Cardiac septum (tissue), 1 donor: ENCODE results near the gene PPRC1. TPM values are rescaled to one million over a fixed set of nuclear protein-coding genes. Genes with fewer than 3 reads are reported as not detected.
"Not testable (repeated sequence)": the region's sequence is repeated elsewhere in the genome, so short reads cannot be mapped to it uniquely, and the experiment has no call there.

Experiments
- DNase-seq: peaks from one replicate; pipeline ENCODE4 v3.0.0-alpha.2; 2020; ENCODE audit warnings: low spot score
- intact Hi-C: fragments of 100-400 bp; cut with DNase I; formaldehyde crosslinking; loops from one replicate; pipeline ENCODE4 v1.14.0; 2022
- total RNA-seq: library from RNA; stranded (reverse); fragmentation: NEBNext Ultra II Directional; extraction: Animal tissue kit (Norgen Biotek cat#: 25700); gene quantifications from one replicate; pipeline ENCODE4 v1.2.1, GENCODE V29; 2021
- donor health status: DM: no; HTN: no; CAD: no.

Gene PPRC1
- total RNA-seq, 1 donor from 2014 or later = 23.8 TPM

DNA sequence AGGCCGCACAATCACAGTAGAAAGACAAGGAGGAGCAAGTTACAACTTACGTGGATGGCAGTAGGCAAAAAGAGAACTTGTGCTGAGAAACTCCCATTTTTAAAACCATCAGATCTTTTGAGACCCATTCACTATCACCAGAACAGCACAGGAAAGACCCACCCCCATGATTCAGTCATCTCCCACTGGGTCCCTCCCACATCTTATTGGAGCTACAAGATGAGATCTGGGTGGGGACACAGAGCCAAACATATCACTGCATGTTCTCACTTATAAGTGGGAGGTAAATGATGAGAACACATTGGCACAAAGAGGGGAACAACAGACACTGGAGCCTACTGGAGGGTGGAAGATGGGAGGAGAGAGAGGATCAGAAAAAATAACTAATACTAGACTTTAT is 51.8 kb downstream of the PPRC1 start:
- intact Hi-C loops = no loop called here
- no peak for DNase-seq

DNA sequence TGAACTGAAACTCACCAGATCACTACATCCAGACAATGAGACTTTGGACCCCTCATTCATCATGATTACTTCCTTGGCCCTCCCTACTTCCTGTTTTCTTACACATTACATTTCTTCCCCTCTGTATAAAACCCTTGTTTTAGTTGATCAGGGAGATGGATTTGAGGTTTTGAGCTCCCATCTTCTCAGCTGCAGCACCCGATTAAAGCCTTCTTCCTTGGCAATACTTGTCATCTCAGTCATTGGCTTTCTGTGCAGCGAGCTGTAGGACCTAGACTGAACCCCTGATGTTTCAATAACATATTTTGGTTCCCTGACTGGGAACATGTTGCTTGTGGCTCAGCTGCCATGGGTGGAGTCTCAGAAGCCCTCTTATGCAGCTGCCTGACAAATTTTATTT is 52.4 kb downstream of the PPRC1 start:
- intact Hi-C loops = no loop called here
- no peak for DNase-seq

DNA sequence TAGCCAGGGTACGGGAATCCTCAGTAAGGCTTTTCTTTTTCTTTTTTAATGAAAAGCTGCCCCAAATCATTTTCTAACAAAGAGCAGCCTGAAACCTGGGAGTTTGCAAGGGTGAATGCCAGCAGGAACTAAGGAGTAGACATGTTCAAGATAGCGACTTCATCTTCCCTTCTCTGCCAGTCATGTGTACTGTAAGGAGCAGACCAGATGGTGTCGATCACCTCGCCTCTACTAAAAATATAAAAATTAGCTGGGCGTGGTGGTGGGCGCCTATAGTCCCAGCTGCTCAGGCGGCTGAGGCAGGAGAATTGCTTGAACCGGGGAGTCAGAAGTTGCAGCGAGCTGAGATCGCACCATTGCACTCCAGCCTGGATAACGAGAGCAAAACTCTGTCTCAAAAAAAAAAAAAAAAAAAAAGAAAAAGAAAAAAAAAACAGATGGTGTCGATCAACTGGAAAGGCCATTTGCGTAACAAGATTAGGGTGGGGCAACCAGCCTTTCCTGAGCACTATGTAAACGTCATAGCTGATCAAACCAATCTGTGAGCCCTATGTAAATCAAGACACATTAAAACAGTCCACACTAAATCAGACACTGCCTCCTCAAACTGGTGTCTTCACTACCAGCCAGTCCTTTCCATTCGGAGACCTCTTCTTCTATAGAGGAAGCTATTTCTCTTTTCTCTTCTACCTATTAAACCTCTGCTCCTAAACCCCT is 53.1 kb downstream of the PPRC1 start:
- intact Hi-C loops = no loop called here

DNA sequence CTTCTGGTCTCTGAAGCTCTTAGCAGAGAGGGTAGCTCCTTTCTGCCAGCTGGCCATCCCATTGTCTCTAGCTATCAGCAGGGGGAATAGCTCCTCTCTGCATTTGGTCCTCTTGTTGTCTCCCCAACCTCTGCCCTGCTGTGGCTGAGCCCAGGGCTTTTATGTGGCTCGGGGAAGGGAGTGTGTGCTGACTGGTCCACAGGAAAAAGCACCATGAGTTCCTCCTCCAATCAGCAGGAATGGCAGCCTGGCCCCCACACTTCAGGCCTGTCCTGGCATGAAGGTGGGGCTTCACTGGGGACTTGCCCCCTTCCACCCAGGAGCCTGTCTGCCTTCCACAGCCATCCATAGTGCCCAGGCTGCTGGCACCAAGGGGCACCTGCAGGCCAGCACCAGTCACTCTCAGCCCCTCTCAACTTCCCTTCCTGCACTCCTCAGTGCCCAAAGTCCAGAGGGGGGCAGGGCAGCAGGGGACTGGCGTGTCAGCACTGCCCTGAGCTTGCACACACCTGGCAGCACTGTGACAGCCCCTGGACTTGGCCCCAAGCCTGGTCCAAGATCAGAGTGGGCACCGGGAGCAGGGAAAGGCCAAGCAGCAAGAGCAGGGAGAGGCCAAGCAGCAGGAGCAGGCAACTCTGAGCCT is 55.6 kb downstream of the PPRC1 start:
- DNase-seq = no peak
- intact Hi-C loops = no loop called here

More for the DNA sequence above, 53.1 kb downstream of the PPRC1 start:
- no peak for DNase-seq

DNA sequence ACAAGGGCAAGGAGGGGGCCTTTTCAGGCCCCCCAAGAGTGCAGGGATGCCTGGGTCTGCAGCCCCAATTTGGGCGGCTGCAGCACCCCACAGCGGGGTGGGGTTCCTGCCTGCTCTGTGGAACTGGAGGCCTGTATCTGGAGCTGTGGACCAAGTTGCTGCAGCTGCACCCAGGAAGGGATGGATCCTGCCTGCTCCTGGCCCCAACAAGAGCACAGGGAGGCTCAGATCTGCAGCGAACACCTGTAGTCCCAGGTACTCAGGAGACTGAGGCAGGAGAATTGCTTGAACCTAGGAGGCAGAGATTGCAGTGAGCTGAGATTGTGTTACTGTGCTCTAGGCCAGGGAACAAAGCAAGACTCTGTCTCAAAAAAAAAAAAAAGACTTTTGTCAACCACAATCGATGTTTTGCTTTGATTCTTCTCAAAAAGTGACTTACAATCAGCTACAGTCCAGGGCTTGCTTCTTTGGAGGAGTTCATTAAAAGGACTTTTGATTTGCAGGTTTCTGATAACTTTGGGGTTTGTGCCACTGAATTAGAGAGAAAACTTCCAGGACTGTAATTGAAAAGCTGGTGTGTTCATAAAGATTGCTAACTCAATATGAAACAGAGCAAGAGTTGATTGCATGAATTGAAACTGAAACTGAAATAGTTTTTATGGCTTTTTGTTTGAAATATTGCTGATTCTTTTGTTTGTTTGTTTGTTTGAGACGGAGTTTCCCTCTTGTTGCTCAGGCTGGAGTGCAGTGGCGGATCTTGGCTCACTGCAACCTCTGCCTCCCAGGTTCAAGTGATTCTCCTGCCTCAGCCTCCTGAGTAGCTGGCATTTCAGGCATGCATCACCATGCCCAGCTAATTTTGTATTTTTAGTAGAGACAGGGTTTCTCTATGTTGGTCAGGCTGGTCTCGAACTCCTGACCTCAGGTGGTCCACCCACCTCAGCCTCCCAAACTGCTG is 56.4 kb downstream of the PPRC1 start:
- intact Hi-C loops, DNase-seq: not testable (repeated sequence)

DNA sequence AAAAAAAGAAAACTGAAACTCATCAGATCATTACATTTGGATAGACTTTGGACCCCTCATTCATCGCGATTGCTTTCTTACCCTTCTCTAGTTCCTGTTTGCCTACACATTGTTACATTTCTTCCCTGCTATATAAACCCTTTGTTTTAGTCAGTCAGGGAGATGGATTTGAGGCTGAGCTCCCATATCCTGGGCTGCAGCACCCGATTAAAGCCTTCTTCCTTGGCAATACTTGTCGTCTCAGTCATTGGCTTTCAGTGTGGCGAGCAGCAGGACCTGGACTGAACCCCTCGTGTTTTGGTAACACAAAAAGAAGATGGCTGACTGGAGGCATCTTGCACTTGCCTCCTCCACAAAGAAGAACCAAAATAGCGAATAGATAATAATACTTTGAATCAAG is 59.1 kb downstream of the PPRC1 start:
- intact Hi-C loops = no loop called here
- no peak for DNase-seq

DNA sequence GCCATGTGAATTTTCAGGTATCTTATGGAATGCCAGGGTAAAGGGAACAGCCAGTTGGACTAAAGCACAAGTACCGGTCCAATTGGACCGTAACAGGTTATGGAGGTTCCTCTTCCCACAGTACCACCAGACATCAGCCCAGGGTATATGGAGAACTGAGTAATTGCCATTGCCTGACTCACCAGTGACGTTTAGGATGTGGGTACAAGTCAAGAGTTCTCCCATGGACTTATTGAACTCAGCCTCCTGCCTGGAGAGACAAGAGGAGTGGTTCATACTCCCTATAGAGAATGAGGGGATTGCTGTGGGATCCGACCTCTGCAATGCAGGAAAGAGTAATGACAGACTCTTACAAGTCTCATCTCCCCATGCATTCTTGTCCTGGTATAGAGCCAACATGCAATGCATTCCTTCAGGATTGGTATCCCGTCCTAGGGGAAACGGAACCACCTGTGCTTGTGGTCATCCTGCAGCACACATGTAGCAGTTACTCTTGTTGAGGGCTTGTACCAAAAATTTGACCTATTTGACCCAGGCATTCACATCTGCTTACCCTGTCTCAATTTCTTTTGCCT is 62.5 kb downstream of the PPRC1 start:
- intact Hi-C loops = no loop called here
- DNase-seq = no peak

DNA sequence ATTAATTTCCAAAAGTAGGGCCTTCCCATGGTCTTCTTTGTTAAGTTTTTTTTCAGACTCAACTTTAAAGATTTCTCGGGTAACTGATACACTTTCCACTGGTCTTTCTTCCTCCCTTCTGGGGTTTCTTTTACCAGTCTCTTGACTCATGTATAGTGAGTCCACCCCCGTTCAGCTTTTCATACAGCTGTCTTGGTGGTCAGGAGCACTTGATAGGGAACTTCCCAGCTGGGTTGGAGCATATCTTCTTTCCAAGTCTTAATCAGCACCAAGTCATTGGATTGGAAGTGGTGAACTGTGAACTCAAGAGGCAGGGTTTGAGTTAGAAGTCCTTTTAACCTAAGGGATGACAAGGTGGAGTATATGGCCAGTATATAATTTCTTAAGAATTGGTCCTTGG is 64.1 kb downstream of the PPRC1 start:
- intact Hi-C loops = no loop called here
- no peak for DNase-seq

DNA sequence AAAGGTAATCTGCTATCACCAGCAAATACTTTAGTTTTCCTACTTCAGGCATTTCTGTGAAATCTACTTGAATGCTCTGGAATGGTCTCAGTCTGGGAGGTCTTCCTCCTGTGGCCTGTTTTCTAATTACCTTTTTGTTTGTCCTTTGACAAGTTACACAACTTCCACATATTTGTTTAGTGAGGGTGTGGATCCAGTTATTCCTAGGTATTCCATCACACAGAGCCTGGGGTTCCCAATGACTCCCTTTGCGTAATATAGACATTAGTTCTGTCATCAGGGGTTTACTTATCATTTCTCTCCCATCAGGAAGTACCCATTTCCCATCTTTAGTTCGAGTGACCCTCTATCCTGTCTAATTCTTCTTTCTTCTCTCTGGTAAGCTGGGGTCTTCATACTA is 65.2 kb downstream of the PPRC1 start:
- DNase-seq = no peak
- intact Hi-C loops = no loop called here

Other genes starting within 250 kb of the PPRC1 start
- gene ARMH3, start 76.9 kb upstream of the PPRC1 start, total RNA-seq = 50.4 TPM
- 12.1 TPM for gene HPS6, start 67.7 kb upstream of the PPRC1 start, total RNA-seq
- 53.6 TPM for gene LDB1, start 12.7 kb upstream of the PPRC1 start, total RNA-seq
- gene NOLC1, start 19.3 kb downstream of the PPRC1 start, total RNA-seq = 26.2 TPM
- not detected for gene ELOVL3, start 93.3 kb downstream of the PPRC1 start, total RNA-seq
- 0.51 TPM for gene PITX3, start 108.5 kb downstream of the PPRC1 start, total RNA-seq
- 46.4 TPM for gene GBF1, start 112.5 kb downstream of the PPRC1 start, total RNA-seq